GM21723 (cell line): ENCODE results near the gene PNCK.
"Not testable (repeated sequence)": the region's sequence is repeated elsewhere in the genome, so short reads cannot be mapped to it uniquely, and the experiment has no call there.

Source experiments
- ATAC-seq: cut with Tn5 transposase; IDR thresholded peaks from one replicate; pipeline ENCODE4 v1.9.1; 2021; ENCODE audit warnings: mild to moderate bottlenecking, moderate library complexity; ENCODE audit not compliant: unreplicated experiment

Gene PNCK

DNA sequence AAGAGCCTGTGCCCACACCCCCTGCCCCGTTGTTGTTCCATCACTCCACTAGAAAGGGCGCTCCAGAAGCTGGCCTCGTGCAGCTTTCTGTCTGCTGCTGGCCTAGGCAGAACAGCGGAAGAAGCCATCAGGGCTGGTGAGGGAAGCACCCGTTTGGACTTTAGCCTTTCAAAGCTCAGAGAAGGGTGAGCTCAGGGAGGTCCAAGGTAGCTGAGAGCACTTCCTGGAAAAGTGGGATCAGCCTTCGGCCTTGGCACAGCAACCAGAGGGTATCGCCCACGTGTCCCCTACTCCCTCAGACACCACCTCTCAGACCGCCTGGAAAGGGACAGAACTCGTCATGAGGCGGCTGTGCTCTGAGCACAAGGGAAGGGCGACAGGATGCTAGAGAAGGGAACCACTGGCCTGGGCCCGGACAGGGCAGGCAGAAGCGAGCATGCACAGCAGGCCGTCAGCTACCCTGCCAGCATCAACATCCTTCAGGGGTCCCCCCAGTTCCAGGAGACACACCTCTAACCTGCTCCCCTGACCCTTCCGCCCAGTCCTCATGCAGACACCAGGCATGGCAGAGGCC, 25.7 kb upstream of the PNCK start:
- not testable (repeated sequence) for ATAC-seq

- no peak for ATAC-seq
These were observed 24.6 kb upstream of the PNCK start for GRCh38 chrX:153697924-153698865.

- ATAC-seq: not testable (repeated sequence)
These were observed 23.5 kb upstream of the PNCK start for GRCh38 chrX:153696986-153697722.

GRCh38 chrX:153696538-153696937, 22.9 kb upstream of the PNCK start:
- not testable (repeated sequence) for ATAC-seq

DNA sequence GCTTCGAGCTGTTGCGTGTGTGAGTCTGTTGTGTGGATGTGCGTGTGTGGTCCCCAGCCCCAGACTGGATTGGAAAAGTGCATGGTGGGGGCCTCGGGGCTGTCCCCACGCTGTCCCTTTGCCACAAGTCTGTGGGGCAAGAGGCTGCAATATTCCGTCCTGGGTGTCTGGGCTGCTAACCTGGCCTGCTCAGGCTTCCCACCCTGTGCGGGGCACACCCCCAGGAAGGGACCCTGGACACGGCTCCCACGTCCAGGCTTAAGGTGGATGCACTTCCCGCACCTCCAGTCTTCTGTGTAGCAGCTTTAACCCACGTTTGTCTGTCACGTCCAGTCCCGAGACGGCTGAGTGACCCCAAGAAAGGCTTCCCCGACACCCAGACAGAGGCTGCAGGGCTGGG, 22.5 kb upstream of the PNCK start:
- no peak for ATAC-seq

DNA sequence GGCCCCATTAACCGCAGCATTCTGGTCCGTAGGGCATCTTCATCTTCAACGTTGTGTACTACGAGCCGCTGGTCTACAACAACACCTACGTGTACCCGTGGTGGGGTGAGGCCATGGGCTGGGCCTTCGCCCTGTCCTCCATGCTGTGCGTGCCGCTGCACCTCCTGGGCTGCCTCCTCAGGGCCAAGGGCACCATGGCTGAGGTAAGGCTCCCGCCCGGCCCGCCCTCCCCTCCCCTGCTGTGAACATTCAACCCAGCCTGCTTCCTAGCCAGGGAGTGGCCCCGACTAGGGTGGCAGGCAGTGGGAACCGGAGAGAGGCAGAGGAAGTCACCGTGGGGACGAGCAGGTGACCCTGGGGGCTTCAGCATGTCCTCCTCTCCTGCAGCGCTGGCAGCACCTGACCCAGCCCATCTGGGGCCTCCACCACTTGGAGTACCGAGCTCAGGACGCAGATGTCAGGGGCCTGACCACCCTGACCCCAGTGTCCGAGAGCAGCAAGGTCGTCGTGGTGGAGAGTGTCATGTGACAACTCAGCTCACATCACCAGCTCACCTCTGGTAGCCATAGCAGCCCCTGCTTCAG, 21.2 kb upstream of the PNCK start:
- ATAC-seq: no peak

- ATAC-seq: not testable (repeated sequence)
These were observed 20.6 kb upstream of the PNCK start for GRCh38 chrX:153694256-153694655.

GRCh38 chrX:153693216-153694086, 19.8 kb upstream of the PNCK start:
- ATAC-seq: no peak

DNA sequence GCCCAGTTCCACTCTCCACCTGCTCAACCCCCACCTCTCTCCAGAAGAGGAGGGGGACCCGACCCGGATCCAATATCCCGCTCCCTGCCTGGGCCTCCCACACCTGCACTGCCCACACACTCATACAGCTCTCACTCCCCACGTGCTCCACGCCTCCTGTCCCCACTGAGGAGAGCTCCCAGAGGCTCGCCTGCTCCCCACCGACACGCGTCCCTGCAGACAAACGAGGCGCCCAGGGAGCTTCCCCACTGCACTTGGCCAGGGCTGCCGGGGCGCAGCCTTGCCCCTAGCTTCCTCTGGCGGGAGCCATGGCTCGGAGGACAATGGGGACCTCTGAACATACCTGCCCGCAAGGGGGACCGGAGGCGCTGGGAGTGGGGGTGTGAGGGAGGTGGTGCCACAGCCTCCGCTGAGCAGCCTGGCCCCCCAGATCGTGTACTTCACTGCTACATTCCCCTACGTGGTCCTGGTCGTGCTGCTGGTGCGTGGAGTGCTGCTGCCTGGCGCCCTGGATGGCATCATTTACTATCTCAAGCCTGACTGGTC, 19.1 kb upstream of the PNCK start:
- no peak for ATAC-seq

- ATAC-seq: no peak
These were observed 18.4 kb upstream of the PNCK start for GRCh38 chrX:153692003-153692402.

DNA sequence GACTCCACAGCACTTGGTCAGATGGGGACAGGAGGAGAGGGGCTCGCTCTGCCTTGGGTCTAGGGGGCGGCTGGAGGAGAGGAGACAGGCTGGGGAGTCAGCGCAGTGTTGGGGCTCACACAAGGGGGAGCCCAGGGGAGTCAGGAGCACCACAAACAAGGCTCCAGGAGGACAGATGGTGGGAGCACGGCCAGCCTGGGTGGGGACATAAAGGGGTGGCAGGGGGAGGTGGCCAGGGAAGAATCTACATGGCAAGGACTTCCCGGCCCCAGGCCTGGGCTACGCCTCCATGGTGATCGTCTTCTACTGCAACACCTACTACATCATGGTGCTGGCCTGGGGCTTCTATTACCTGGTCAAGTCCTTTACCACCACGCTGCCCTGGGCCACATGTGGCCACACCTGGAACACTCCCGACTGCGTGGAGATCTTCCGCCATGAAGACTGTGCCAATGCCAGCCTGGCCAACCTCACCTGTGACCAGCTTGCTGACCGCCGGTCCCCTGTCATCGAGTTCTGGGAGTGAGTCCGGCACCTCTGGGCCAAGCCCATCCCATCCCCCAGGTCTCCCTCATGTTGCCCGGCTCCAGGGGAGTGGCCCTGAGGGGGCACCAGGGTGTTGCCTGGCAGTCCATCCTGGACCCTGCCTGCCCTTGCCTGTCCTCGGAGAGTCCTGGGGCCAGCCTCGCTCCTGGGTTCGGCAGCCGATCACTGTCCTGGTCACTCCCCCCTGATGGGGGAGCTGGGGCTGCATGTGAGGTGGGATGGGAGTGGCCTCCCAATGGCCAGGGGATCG, 17.6 kb upstream of the PNCK start:
- ATAC-seq: not testable (repeated sequence)

DNA sequence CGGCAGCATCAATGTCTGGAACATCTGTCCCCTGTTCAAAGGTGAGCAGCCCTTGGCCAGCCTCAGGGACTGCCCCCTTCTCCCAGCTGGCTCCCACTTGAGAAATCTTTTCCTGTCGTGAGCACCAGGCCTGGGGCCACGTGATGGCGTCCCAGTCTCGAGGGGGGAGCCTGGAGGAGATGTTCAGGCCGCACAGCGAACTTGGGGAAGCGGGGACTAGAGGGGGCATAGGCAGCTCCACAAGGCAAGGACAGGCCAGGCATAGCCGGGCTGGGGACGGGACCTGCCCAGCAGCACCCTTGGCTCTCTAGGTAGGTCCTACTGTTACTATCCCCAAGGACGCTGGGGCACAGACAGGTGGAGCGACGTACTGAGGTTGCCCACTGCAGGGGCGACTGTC, 16.9 kb upstream of the PNCK start:
- no peak for ATAC-seq

GRCh38 chrX:153689654-153690465, 16.2 kb upstream of the PNCK start:
- ATAC-seq: no peak

DNA sequence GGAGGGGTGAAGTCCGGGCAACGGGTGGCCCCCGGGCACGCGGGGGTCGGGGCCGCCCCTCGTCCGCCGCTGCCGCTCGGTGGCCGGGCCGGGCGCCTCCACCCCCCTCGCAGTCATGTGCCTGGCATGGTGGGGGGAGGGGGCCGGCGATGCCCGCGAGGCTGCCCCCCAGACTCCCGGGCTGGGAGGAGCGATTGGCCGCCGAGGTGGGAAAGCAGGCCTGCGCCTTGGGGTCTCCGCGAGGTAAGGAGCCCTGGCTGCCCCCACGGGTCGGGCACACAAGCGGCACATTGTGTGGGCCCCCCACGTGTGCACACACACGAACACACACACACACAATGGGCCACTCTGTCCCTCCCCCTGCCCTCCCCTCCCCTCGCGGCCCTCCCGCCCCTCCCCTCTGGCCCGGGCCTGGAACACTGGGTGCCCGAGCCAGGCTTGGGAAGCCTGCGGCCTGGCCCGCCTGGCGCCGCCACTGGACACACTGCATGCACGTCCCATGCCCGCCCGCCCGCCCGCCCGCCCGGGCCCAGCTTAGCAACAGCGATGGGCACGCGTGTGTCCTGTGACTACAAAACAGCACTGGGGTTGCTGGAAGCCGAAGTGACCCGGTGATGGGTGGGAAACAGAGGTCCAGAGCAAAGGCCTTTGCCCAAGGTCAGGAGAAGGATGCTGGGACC, 15.4 kb upstream of the PNCK start:
- no peak for ATAC-seq

GRCh38 chrX:153688506-153688905, 14.9 kb upstream of the PNCK start:
- ATAC-seq: no peak

DNA sequence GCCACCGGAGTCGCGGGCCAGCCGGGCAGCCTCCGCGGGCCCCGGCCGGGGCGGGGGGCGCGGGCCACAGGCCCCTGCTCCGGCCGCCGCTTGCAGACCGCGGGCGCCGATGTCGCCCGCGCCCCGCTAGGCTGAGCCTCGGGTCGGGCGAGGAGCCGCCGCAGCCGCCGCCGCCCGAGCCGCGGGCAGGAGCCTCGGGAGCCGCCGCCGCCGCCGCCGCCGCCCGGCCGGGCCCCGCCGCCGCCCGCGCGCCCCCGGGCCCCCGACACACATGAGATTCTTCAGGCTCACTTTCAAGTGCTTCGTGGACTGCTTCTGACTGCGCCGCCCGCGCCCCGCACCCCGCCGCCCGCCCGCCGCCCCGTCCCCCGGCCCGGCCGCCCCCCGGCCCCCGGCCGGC, 14.5 kb upstream of the PNCK start:
- ATAC-seq: no peak

- ATAC-seq: no peak
These were observed 13.8 kb upstream of the PNCK start, which contains the start of gene SLC6A8 for GRCh38 chrX:153687121-153688039. Gene SLC6A8, plus strand, starts transcription at chrX:153687926. Its CDS starts 649 bp downstream, at chrX:153688575.
